ENCODE data around the gene PPL. TPM values are rescaled to one million over a fixed set of nuclear protein-coding genes. Genes with fewer than 3 reads are reported as not detected.
A peak's percentile ranks its signal among the peaks of the same experiment; 100 is the strongest.

Gene PPL
- total and polyA plus RNA-seq, 2 of the 8 experiments (the other 6 are each of a cell fraction or from before 2014, with no cell fraction given) = 11.3 to 29.5 TPM

GRCh38 chr16:4902038-4902437 is 34.9 kb downstream of the PPL start:
- Histone ChIP-seq H4K5ac (ENCODE audit: insufficient read length, low read depth, low read length) (no peak overlapping the region), H3K23ac (ENCODE audit: insufficient read length) (no peak overlapping the region), H3K79me1 (ENCODE audit: low read depth, low read length) (no peaks in the 10 kb centered on the region), H3K9ac (replicated peaks in 1 of 4; ENCODE audit: extremely low read depth in 1 of 4, low read depth in 3 of 4, low read length in 3 of 4) (no peak overlapping the region), H3K27me3 (replicated peaks in 1 of 4; ENCODE audit: control insufficient read depth in 3 of 4, extremely low read depth in 1 of 4, insufficient read depth in 3 of 4, low read length in 3 of 4) (no peaks in the 10 kb centered on the region), H2BK5ac (ENCODE audit: low read depth, low read length) (no peak overlapping the region), H2BK120ac (replicated peaks; ENCODE audit: low read depth, low read length) (no peak overlapping the region), H3K4me1 (replicated peaks in 1 of 4; ENCODE audit: control insufficient read depth in 3 of 4, insufficient read depth in 4 of 4, low read length in 3 of 4) (no peaks in the 10 kb centered on the region), H2BK20ac (ENCODE audit: low read length) (no peak overlapping the region), H2BK15ac (ENCODE audit: low read length) (no peak overlapping the region), H3K23me2 (ENCODE audit: low read depth, low read length) (no peaks in the 10 kb centered on the region), H2AFZ (ENCODE audit: low read length) (no peak overlapping the region), H3K4me2 (ENCODE audit: insufficient read depth in 1 of 2, low read depth in 2 of 2, low read length in 2 of 2) (no peak overlapping the region), H3K14ac (ENCODE audit: insufficient read length) (no peak overlapping the region), H4K20me1 (replicated peaks in 1 of 2; ENCODE audit: control insufficient read depth in 1 of 2, insufficient read depth in 2 of 2, low read length in 2 of 2) (peaks cover 0 to 2% of the 10 kb centered on the region in 2 experiments), H3K4ac (replicated peaks; ENCODE audit: insufficient read length, low read depth, low read length) (no peak overlapping the region), H4K91ac (replicated peaks; ENCODE audit: insufficient read length, low read length) (no peak overlapping the region), H2AK5ac (ENCODE audit: low read depth, low read length) (no peak overlapping the region), H3K36me3 (ENCODE audit: control insufficient read depth in 2 of 4, insufficient read depth in 4 of 4, low read length in 3 of 4) (peaks cover 0 to 15% (median 9%) of the 10 kb centered on the region in 4 experiments; a peak in 6 of 8 replicates), H3K56ac (replicated peaks; ENCODE audit: insufficient read length, low read depth, low read length) (no peak overlapping the region), H3K79me2 (ENCODE audit: control insufficient read depth in 1 of 2, insufficient read depth in 2 of 2, low read length in 2 of 2) (no peaks in the 10 kb centered on the region), H3K18ac (ENCODE audit: extremely low read depth, low read length) (no peak overlapping the region), H3K9me3 (ENCODE audit: insufficient read depth in 2 of 2, low read depth in 1 of 2, low read length in 1 of 2) (peaks cover 0 to 6% of the 10 kb centered on the region in 2 experiments; a peak in 1 of 4 replicates), H4K8ac (ENCODE audit: extremely low read depth, insufficient read depth, low read length) (0 out of 2 replicates have a peak overlapping the region, but pooled peaks have one; percentile 16), H3K4me3 (ENCODE audit: extremely low read depth in 1 of 4, insufficient read depth in 2 of 4, low read depth in 3 of 4, low read length in 4 of 4) (no peak overlapping the region), H2BK12ac (ENCODE audit: low read depth, low read length) (no peak overlapping the region), H3K27ac (ENCODE audit: low read depth, low read length) (no peak overlapping the region)
- POLR2A ChIA-PET (ENCODE audit: partially characterized antibody) = interaction anchor here (1.2 to 2.7 kb wide), 2 partner anchors 10 to 30 kb away, joined by 3 to 10 read pairs; no protein-coding TSS in a partner anchor
- TF ChIP-seq MAFK (IDR thresholded peaks at IDR 0.05; ENCODE audit: low read depth, low read length) (no peak), EZH2 (IDR thresholded peaks at IDR 0.05; ENCODE audit: low read depth, low read length, severe bottlenecking) (no peak)
- WGBS, 2 experiments (ENCODE audit: extremely low coverage in 1 of 2, insufficient coverage in 1 of 2, insufficient read length in 1 of 2, insufficient replicate concordance in 2 of 2, low coverage in 1 of 2, low lambda C conversion rate in 2 of 2, missing lambda C conversion rate in 1 of 2) = 83% methylated on average over 13 of the region's 13 CpGs; no CpG with 5 or more reads in 1 of the 2 experiments
- DNase-seq (ENCODE audit: low read depth in 1 of 2, low spot score in 2 of 2) = no peak
- CTCF ChIA-PET (ENCODE audit: partially characterized antibody) = interaction anchor here (0.8 to 2.0 kb wide), 3 partner anchors 10 to 18 kb away, joined by 3 to 8 read pairs (median 4); no protein-coding TSS in a partner anchor
- no peak for FAIRE-seq

All from H1 (cell line).